ENCODE results near the gene NEUROD4. TPM values are rescaled to one million over a fixed set of nuclear protein-coding genes. Genes with fewer than 3 reads are reported as not detected.
A peak's percentile ranks its signal among the peaks of the same experiment; 100 is the strongest.

The NEUROD4 gene
- total RNA-seq, 4 donors from 2014 or later = not detected

GRCh38 chr12:54991161-54991990, 28.4 kb upstream of the NEUROD4 start:
- no peaks in the 10 kb centered on the region for H3K36me3 ChIP-seq
- no peak for TF ChIP-seq POLR2A (IDR thresholded peaks at IDR 0.05)
- no peak for TF ChIP-seq CTCF (IDR thresholded peaks at IDR 0.05)
- intact Hi-C loops (cut with DNase I) = loop anchor here (5.0 kb wide), 1 partner anchor 81 kb away; no protein-coding TSS in a partner anchor
- peaks cover 0 to 6% (median 4%) of the 10 kb centered on the region in 3 donors for H3K4me1 ChIP-seq
- H3K27me3 ChIP-seq = no peaks in the 10 kb centered on the region
- DNase-seq = no peak
- WGBS, 2 donors = 74 to 80% methylated on average over 9 of the region's 9 CpGs
- no peak overlapping the region for H3K4me3 ChIP-seq
- H3K27ac ChIP-seq = no peak overlapping the region
- no peaks in the 10 kb centered on the region for H3K9me3 ChIP-seq

GRCh38 chr12:54991991-54992375, 27.8 kb upstream of the NEUROD4 start:
- H3K9me3 ChIP-seq = no peaks in the 10 kb centered on the region
- H3K4me3 ChIP-seq = no peak overlapping the region
- peaks cover 0 to 6% (median 4%) of the 10 kb centered on the region in 3 donors for H3K4me1 ChIP-seq
- H3K27me3 ChIP-seq = no peaks in the 10 kb centered on the region
- WGBS, 2 donors = 73 to 84% methylated on average over 5 of the region's 5 CpGs
- intact Hi-C loops (cut with DNase I) = loop anchor here (5.0 kb wide), 1 partner anchor 80 kb away; no protein-coding TSS in a partner anchor
- H3K36me3 ChIP-seq = no peaks in the 10 kb centered on the region
- TF ChIP-seq CTCF (IDR thresholded peaks at IDR 0.05) = no peak
- TF ChIP-seq POLR2A (IDR thresholded peaks at IDR 0.05) = no peak
- no peak for DNase-seq
- no peak overlapping the region for H3K27ac ChIP-seq

GRCh38 chr12:54993181-54993835, 26.5 kb upstream of the NEUROD4 start:
- Histone ChIP-seq H3K27me3 (no peaks in the 10 kb centered on the region), H3K9me3 (no peaks in the 10 kb centered on the region), H3K27ac (no peak overlapping the region), H3K36me3 (no peaks in the 10 kb centered on the region), H3K4me3 (no peak overlapping the region), H3K4me1 (peaks cover 0 to 6% (median 0%) of the 10 kb centered on the region in 3 donors)
- WGBS, 2 donors = 20 to 22% methylated on average over 12 of the region's 12 CpGs
- intact Hi-C loops (cut with DNase I) = loop anchor here (5.0 kb wide), 1 partner anchor 79 kb away; no protein-coding TSS in a partner anchor
- TF ChIP-seq CTCF (IDR thresholded peaks at IDR 0.05) (peak; percentile 76 to 86 (median 84)), POLR2A (IDR thresholded peaks at IDR 0.05) (no peak)
- no peak for DNase-seq

- 38 to 42% methylated on average over 3 to 5 of the region's 5 CpGs for WGBS, 2 donors
- H3K4me3 ChIP-seq = no peak overlapping the region
- no peak for DNase-seq
- no peaks in the 10 kb centered on the region for H3K4me1 ChIP-seq
- no peaks in the 10 kb centered on the region for H3K36me3 ChIP-seq
- no peak for TF ChIP-seq POLR2A (IDR thresholded peaks at IDR 0.05)
- TF ChIP-seq CTCF (IDR thresholded peaks at IDR 0.05) = no peak
- H3K27me3 ChIP-seq = no peaks in the 10 kb centered on the region
- H3K27ac ChIP-seq = no peak overlapping the region
- H3K9me3 ChIP-seq = no peaks in the 10 kb centered on the region
- intact Hi-C loops (cut with DNase I) = no loop called here
Observed at GRCh38 chr12:54996205-54996604, 23.6 kb upstream of the NEUROD4 start.

GRCh38 chr12:54997929-54998522, 21.7 kb upstream of the NEUROD4 start:
- 55 to 56% methylated on average over 4 of the region's 4 CpGs for WGBS, 2 donors
- Histone ChIP-seq H3K9me3 (no peaks in the 10 kb centered on the region), H3K4me1 (no peaks in the 10 kb centered on the region), H3K4me3 (no peak overlapping the region), H3K36me3 (no peaks in the 10 kb centered on the region), H3K27ac (no peak overlapping the region), H3K27me3 (no peaks in the 10 kb centered on the region)
- intact Hi-C loops (cut with DNase I) = no loop called here
- TF ChIP-seq CTCF (IDR thresholded peaks at IDR 0.05) (no peak), POLR2A (IDR thresholded peaks at IDR 0.05) (no peak)
- no peak for DNase-seq

All from esophagus squamous epithelium (tissue), 5 donors.